Measurements from ENCODE around the gene CIP2A.

DNA sequence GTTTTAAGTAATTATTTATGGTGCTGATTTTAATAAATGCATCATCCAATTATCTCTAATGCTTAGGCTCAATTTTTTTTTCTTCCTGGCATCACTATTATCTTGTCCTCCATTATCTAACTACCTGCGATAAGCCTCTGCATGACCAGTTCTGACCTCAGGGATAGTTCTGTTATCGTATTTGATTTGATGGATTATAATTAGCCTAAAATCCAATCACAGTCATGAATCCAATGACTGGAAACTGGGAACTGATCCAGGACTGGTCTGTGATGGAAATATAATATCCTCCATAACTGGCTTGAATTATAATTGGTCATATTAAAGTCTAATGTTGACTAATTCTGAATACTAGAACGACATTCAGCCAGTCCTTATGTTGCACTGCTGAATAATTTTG is 80.0 kb downstream of the CIP2A start:
- TF ChIP-seq, protein P1, sequence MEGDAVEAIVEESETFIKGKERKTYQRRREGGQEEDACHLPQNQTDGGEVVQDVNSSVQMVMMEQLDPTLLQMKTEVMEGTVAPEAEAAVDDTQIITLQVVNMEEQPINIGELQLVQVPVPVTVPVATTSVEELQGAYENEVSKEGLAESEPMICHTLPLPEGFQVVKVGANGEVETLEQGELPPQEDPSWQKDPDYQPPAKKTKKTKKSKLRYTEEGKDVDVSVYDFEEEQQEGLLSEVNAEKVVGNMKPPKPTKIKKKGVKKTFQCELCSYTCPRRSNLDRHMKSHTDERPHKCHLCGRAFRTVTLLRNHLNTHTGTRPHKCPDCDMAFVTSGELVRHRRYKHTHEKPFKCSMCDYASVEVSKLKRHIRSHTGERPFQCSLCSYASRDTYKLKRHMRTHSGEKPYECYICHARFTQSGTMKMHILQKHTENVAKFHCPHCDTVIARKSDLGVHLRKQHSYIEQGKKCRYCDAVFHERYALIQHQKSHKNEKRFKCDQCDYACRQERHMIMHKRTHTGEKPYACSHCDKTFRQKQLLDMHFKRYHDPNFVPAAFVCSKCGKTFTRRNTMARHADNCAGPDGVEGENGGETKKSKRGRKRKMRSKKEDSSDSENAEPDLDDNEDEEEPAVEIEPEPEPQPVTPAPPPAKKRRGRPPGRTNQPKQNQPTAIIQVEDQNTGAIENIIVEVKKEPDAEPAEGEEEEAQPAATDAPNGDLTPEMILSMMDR (IDR thresholded peaks at IDR 0.05; ENCODE audit: low read length), result no peak
- no peak for TF ChIP-seq EZH2 (optimal IDR thresholded peaks at IDR 0.05; ENCODE audit: low read depth, low read length)

Data from MM.1S (cell line).